HCT116 (cell line): ENCODE results near the gene WRAP53. TPM values are rescaled to one million over a fixed set of nuclear protein-coding genes. Genes with fewer than 3 reads are reported as not detected.

Experiments
- ATAC-seq: fragments of 200-7000 bp; cut with Tn5 transposase; 2 replicates; pipeline ENCODE4 v1.9.1; 2020; ENCODE audit warnings: mild to moderate bottlenecking, moderate library complexity
- BruUV-seq: library from RNA; stranded (reverse); fragments of 400-500 nt; replicated peaks from 2 replicates; lab custom pipeline; 2021; lab: Mats Ljungman, UMichigan
- CTCF ChIA-PET: fragments of 300-600 bp; sonication (Branson Sonifier 250); formaldehyde crosslinking; loops from one replicate; lab custom pipeline; 2021; ENCODE audit warnings: antibody characterized with exemption; lab: Charles Lee
- POLR2A ChIA-PET: fragments of 300-600, 350-600 bp; sonication (Branson Sonifier 250); formaldehyde crosslinking; loops from one replicate; lab custom pipeline; 2021; ENCODE audit warnings: antibody characterized with exemption; lab: Charles Lee
- RAD21 ChIA-PET, 2 experiments: fragments of 300-600 bp; sonication (Branson Sonifier 250); formaldehyde crosslinking; loops; one replicate each; lab custom pipeline; 2023; ENCODE audit warnings: low total read pairs in 2 of 2; ENCODE audit not compliant: uncharacterized antibody in 2 of 2, unreplicated experiment in 2 of 2, low non-redundant PET in 1 of 2; lab: Charles Lee
- DNase-seq: peaks from one replicate; pipeline ENCODE4 v3.0.0-alpha.2; 2010; ENCODE audit warnings: low read depth, low spot score
- H2AFZ ChIP-seq: fragments of 200-600 bp; shearing (Covaris generic), sonication (generic); 2 replicates; pipeline ENCODE4 v1.6.1; 2017; ENCODE audit warnings: low read depth, mixed run types, mixed read lengths, antibody characterized with exemption, low read length; ENCODE audit not compliant: poor library complexity, severe bottlenecking
- H3K27ac ChIP-seq: 2 replicates; pipeline ENCODE4 v1.5.1; 2012; ENCODE audit warnings: low read depth, low read length
- H3K27me3 ChIP-seq: fragments of 200-600 bp; sonication (generic); 2 replicates; pipeline ENCODE4 v1.6.1; 2016; ENCODE audit warnings: mixed run types, low read length, mixed read lengths; ENCODE audit not compliant: insufficient read depth
- H3K36me3 ChIP-seq, 2 experiments: fragments of 200-500 bp in 1 of 2; fragments of 200-600 bp in 1 of 2; sonication (Bioruptor generic) in 1 of 2; sonication (generic) in 1 of 2; 2 replicates each; pipeline versions ENCODE4 v1.5.1 to v1.6.1; 2014 to 2016; ENCODE audit warnings: low read length in 2 of 2, inconsistent platforms in 1 of 2, mixed read lengths in 1 of 2, mixed run types in 1 of 2; ENCODE audit not compliant: insufficient read depth in 2 of 2, control insufficient read depth in 1 of 2
- H3K4me1 ChIP-seq, 2 experiments: fragments of 200-600 bp in 1 of 2; sonication (generic) in 1 of 2; 2 replicates each; pipeline versions ENCODE4 v1.5.1 to v1.6.1; 2012 to 2017; ENCODE audit warnings: low read length in 2 of 2, inconsistent platforms in 1 of 2, mild to moderate bottlenecking in 1 of 2, mixed read lengths in 1 of 2, mixed run types in 1 of 2, moderate library complexity in 1 of 2; ENCODE audit not compliant: insufficient read depth in 2 of 2, control insufficient read depth in 1 of 2
- H3K4me2 ChIP-seq: fragments of 200-600 bp; sonication (generic); 2 replicates; pipeline ENCODE4 v1.6.1; 2017; ENCODE audit warnings: mixed run types, low read length, mixed read lengths
- H3K4me3 ChIP-seq, 2 experiments: fragments of 200-600 bp in 1 of 2; sonication (generic) in 1 of 2; replicated peaks in 1 of 2; 2 replicates each; pipeline ENCODE4 v1.5.1; 2011 to 2016; ENCODE audit warnings: low read length in 2 of 2, control low read depth in 1 of 2, low read depth in 1 of 2, mild to moderate bottlenecking in 1 of 2, mixed read lengths in 1 of 2, mixed run types in 1 of 2
- H3K79me2 ChIP-seq: fragments of 200-600 bp; sonication (generic); 2 replicates; pipeline ENCODE4 v1.6.1; 2017; ENCODE audit warnings: mild to moderate bottlenecking, mixed run types, low read length, moderate library complexity, mixed read lengths; ENCODE audit not compliant: insufficient read depth
- H3K9ac ChIP-seq: fragments of 200-600 bp; sonication (generic); 2 replicates; pipeline ENCODE4 v1.6.1; 2016; ENCODE audit warnings: low read length, mixed read lengths
- H3K9me2 ChIP-seq: fragments of 200-600 bp; sonication (generic), shearing (Covaris generic); 2 replicates; pipeline ENCODE4 v1.6.1; 2017; ENCODE audit warnings: mixed run types, mild to moderate bottlenecking, moderate library complexity; ENCODE audit not compliant: insufficient read depth
- H3K9me3 ChIP-seq, 2 experiments: fragments of 200-500 bp in 1 of 2; fragments of 200-600 bp in 1 of 2; sonication (Bioruptor generic) in 1 of 2; sonication (generic) in 1 of 2; 2 replicates each; pipeline ENCODE4 v1.6.1; 2014 to 2017; ENCODE audit warnings: low read length in 2 of 2, mixed read lengths in 2 of 2, inconsistent platforms in 1 of 2, low read depth in 1 of 2, mild to moderate bottlenecking in 1 of 2, mixed run types in 1 of 2, moderate library complexity in 1 of 2; ENCODE audit not compliant: control insufficient read depth in 1 of 2, insufficient read depth in 1 of 2
- H4K20me1 ChIP-seq: fragments of 200-600 bp; sonication (generic), shearing (Covaris generic); 2 replicates; pipeline ENCODE4 v1.6.1; 2017; ENCODE audit warnings: mixed run types, mild to moderate bottlenecking, moderate library complexity; ENCODE audit not compliant: insufficient read depth
- CBX3 ChIP-seq: IDR thresholded peaks from 2 replicates; pipeline ENCODE4 v1.6.1; 2012; ENCODE audit warnings: low read depth
- ELF1 ChIP-seq: IDR thresholded peaks from 2 replicates; pipeline ENCODE4 v1.6.1; 2012; ENCODE audit warnings: low read depth, borderline replicate concordance
- EZH2 ChIP-seq: fragments of 200-600 bp; sonication (generic); IDR thresholded peaks from 2 replicates; pipeline ENCODE4 v1.6.1; 2017; ENCODE audit warnings: antibody characterized with exemption, mixed run types
- FOSL1 ChIP-seq: IDR thresholded peaks from 2 replicates; pipeline ENCODE4 v1.6.1; 2012; ENCODE audit warnings: low read depth
- ZBTB33 ChIP-seq: IDR thresholded peaks from 2 replicates; pipeline ENCODE4 v1.6.1; 2011; ENCODE audit warnings: mild to moderate bottlenecking, low read length, moderate library complexity; ENCODE audit not compliant: insufficient replicate concordance; ENCODE audit errors: extremely low read depth
- ZNF274 ChIP-seq: fragments of 200-500 bp; sonication (Bioruptor generic); IDR thresholded peaks from 2 replicates; pipeline ENCODE4 v1.6.1; 2014; ENCODE audit warnings: mild to moderate bottlenecking, low read depth, low read length, inconsistent platforms
- intact Hi-C: fragments of 100-400 bp; cut with micrococcal nuclease; formaldehyde crosslinking; loops from 2 replicates; pipeline ENCODE4 v1.10.0; 2022
- total RNA-seq: library from RNA; stranded (reverse); gene quantifications from one replicate; pipeline ENCODE4 v1.2.1, GENCODE V29; 2021; ENCODE audit not compliant: unreplicated experiment
- TF ChIP-seq, protein P1 (sequence below): IDR thresholded peaks from 2 replicates; pipeline ENCODE4 v1.6.1; 2012

Gene WRAP53
- total RNA-seq, 1 experiment from 2014 or later, result 28.8 TPM

- H3K9ac ChIP-seq, result no peak overlapping the region
- H3K27ac ChIP-seq, result no peak overlapping the region
- no peaks in the 10 kb centered on the region for H4K20me1 ChIP-seq
- ChIA-PET CTCF (no interaction called here), RAD21 (no interaction called here), POLR2A (interaction anchor here (1.0 kb wide), 1 partner anchor 35 kb away, joined by 3 read pairs; the partner anchor contains the start of gene TP53)
- no peaks in the 10 kb centered on the region for H3K79me2 ChIP-seq
- H3K27me3 ChIP-seq, result no peaks in the 10 kb centered on the region; the same call in 1 of the 2 replicates
- no peak overlapping the region for H3K4me2 ChIP-seq
- H3K36me3 ChIP-seq, result no peaks in the 10 kb centered on the region
- H3K9me2 ChIP-seq, result no peaks in the 10 kb centered on the region
- intact Hi-C loops, result no loop called here
- H2AFZ ChIP-seq, result no peak overlapping the region
- no TSS peak for BruUV-seq
- peaks cover under 1 to 1% of the 10 kb centered on the region in 2 experiments; a peak in 3 of 4 replicates for H3K4me1 ChIP-seq
- ATAC-seq, result no peak
- no peak overlapping the region for H3K4me3 ChIP-seq
- no peaks in the 10 kb centered on the region for H3K9me3 ChIP-seq
- TF ChIP-seq FOSL1 (no peak), EZH2 (no peak), ZNF274 (no peak), ELF1 (no peak), CBX3 (no peak), ZBTB33 (no peak)
- TF ChIP-seq, protein P1, sequence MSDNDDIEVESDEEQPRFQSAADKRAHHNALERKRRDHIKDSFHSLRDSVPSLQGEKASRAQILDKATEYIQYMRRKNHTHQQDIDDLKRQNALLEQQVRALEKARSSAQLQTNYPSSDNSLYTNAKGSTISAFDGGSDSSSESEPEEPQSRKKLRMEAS, result no peak
- no peak for DNase-seq
These were observed 36.5 kb upstream of the WRAP53 start for GRCh38 chr17:7651665-7652387.
